Tibial nerve (tissue), 3 donors: ENCODE measurements around the gene GASK1A.

Experiments used
- POLR2A ChIP-seq, 2 donors: fragments of 450-650 bp; IDR thresholded peaks; one replicate each; pipeline ENCODE4 v1.6.1; 2017; ENCODE audit warnings: antibody characterized with exemption in 2 of 2, mild to moderate bottlenecking in 2 of 2, moderate library complexity in 2 of 2
- TF ChIP-seq, protein P1 (sequence below), 5 experiments: fragments of 200-600 bp in 3 of 5; fragments of 450-650 bp in 2 of 5; sonication (generic) in 3 of 5; IDR thresholded peaks; one replicate each; pipeline ENCODE4 v1.5.1; 2016 to 2019; ENCODE audit warnings: antibody characterized with exemption in 5 of 5, mild to moderate bottlenecking in 3 of 5, moderate library complexity in 2 of 5

DNA sequence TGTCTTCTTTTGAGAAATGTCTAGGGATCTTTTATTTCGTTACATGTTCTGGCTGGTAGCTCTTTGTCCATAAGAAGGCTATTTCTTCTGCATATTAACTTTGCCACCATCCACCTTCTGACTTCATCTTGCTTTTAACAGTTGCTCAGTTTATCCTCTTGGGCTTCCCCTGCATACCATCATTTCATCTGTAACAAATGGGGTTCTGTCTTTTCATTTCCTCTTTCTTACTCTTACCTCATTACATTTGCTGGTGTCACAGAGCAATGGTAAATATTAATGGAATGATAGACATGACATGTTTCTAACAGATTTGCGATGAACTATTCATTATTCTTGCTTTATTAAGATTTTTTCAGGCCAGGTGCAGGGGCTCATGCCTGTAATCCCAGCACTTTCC lies 62.4 kb downstream of the GASK1A start:
- TF ChIP-seq, protein P1, sequence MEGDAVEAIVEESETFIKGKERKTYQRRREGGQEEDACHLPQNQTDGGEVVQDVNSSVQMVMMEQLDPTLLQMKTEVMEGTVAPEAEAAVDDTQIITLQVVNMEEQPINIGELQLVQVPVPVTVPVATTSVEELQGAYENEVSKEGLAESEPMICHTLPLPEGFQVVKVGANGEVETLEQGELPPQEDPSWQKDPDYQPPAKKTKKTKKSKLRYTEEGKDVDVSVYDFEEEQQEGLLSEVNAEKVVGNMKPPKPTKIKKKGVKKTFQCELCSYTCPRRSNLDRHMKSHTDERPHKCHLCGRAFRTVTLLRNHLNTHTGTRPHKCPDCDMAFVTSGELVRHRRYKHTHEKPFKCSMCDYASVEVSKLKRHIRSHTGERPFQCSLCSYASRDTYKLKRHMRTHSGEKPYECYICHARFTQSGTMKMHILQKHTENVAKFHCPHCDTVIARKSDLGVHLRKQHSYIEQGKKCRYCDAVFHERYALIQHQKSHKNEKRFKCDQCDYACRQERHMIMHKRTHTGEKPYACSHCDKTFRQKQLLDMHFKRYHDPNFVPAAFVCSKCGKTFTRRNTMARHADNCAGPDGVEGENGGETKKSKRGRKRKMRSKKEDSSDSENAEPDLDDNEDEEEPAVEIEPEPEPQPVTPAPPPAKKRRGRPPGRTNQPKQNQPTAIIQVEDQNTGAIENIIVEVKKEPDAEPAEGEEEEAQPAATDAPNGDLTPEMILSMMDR (IDR thresholded peaks at IDR 0.05), result no peak
- no peak for TF ChIP-seq POLR2A (IDR thresholded peaks at IDR 0.05)
